Ramos (cell line): ENCODE measurements around the gene KIAA0513.
"Not testable (repeated sequence)": the region's sequence is repeated elsewhere in the genome, so short reads cannot be mapped to it uniquely, and the experiment has no call there.

Source experiments
- in situ Hi-C: fragments of 300-500 bp; cut with MboI; formaldehyde crosslinking; loops from one replicate; pipeline ENCODE4 v1.14.3; 2022; ENCODE audit warnings: low sequenced_read_pairs; ENCODE audit not compliant: unreplicated experiment

KIAA0513 gene

GRCh38 chr16:85103114-85104079, 75.8 kb downstream of the KIAA0513 start:
- in situ Hi-C loops = no loop called here

GRCh38 chr16:85104147-85104546, 76.6 kb downstream of the KIAA0513 start:
- in situ Hi-C loops = no loop called here

GRCh38 chr16:85104821-85105391, 77.3 kb downstream of the KIAA0513 start:
- in situ Hi-C loops = no loop called here

GRCh38 chr16:85105475-85105874, 77.9 kb downstream of the KIAA0513 start:
- in situ Hi-C loops = no loop called here

- in situ Hi-C loops = no loop called here
These were observed 79.5 kb downstream of the KIAA0513 start for GRCh38 chr16:85107083-85107482.

- in situ Hi-C loops = no loop called here
These were observed 79.9 kb downstream of the KIAA0513 start for GRCh38 chr16:85107532-85107931.

- in situ Hi-C loops = no loop called here
These were observed 82.5 kb downstream of the KIAA0513 start for GRCh38 chr16:85110105-85110504.

- in situ Hi-C loops = no loop called here
These were observed 83.6 kb downstream of the KIAA0513 start for GRCh38 chr16:85111184-85111583.

GRCh38 chr16:85112364-85112763, 84.8 kb downstream of the KIAA0513 start, which contains the start of gene CIBAR2:
Gene CIBAR2, minus strand, starts transcription at chr16:85112472. Its CDS starts 120 bp downstream, at chr16:85112352.
- in situ Hi-C loops = no loop called here

- in situ Hi-C loops = no loop called here
These were observed 85.7 kb downstream of the KIAA0513 start for GRCh38 chr16:85113168-85113733.

GRCh38 chr16:85113913-85114312, 86.3 kb downstream of the KIAA0513 start:
- in situ Hi-C loops = no loop called here

GRCh38 chr16:85114909-85115567, 87.4 kb downstream of the KIAA0513 start:
- in situ Hi-C loops = no loop called here

- in situ Hi-C loops = no loop called here
These were observed 89.8 kb downstream of the KIAA0513 start for GRCh38 chr16:85117418-85117817.

GRCh38 chr16:85120006-85120340, 92.4 kb downstream of the KIAA0513 start:
- in situ Hi-C loops = no loop called here

- in situ Hi-C loops = not testable (repeated sequence)
These were observed 95.8 kb downstream of the KIAA0513 start for GRCh38 chr16:85123441-85123840.

- in situ Hi-C loops = no loop called here
These were observed 96.5 kb downstream of the KIAA0513 start for GRCh38 chr16:85123891-85124635.

- in situ Hi-C loops = no loop called here
These were observed 97.2 kb downstream of the KIAA0513 start for GRCh38 chr16:85124636-85125346.

GRCh38 chr16:85125570-85126393, 98.2 kb downstream of the KIAA0513 start:
- in situ Hi-C loops = no loop called here

GRCh38 chr16:85126394-85126704, 98.8 kb downstream of the KIAA0513 start:
- in situ Hi-C loops = no loop called here
